ENCODE results near the gene ARHGAP27. TPM values are rescaled to one million over a fixed set of nuclear protein-coding genes. Genes with fewer than 3 reads are reported as not detected.

The ARHGAP27 gene
- total and polyA plus RNA-seq, 2 of the 13 experiments (the other 11 are each of a cell fraction or from before 2014, with no cell fraction given), result 15.5 to 18.9 TPM

DNA sequence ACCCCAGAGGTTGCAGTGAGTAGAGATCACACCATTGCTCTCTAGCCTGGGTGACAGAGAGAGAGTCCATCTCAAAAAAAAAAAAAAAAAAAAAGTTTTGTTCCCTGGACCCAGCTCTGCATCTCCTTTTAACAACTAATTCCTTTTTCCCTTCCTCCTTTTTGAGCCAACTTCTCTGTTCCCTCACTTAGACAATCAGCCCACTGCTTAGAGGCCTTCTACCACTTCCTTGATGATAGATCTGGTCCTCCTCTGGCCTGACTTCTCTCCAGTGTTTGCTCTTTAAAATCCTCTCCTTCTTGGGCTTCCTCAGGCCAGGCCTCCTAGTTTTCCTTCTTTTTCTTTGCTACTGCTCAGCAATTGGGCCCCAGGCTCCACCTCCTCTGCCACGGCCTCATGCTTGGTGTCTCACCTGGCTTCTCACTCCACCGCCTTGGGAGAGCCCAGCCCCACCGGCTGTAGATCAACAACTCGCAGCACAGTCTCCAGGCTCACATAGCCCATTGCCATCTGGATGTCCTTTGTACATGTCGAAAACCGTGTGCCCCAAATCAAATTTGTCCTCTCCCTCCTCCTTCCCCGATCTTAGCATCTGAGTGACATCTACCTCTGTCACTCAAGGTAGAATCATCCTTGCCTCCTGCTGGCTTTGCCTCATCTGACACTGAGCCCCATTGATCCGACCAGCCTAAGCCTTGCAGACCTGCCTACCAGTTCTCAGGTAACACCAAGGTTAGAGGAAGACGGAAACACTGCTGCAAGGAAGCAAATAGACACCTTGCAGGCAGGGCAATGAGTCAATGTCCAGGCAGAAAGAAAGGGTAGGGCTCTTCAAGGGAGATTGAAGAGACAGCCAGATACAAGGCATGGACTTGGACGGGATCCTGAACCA lies 17.4 kb downstream of the ARHGAP27 start:
- H3K27ac ChIP-seq (ENCODE audit: extremely low read length, insufficient read depth, low read length), result no peak overlapping the region
- FAIRE-seq, result no peak
- no peak overlapping the region for H3K4me3 ChIP-seq (replicated peaks in 1 of 3; ENCODE audit: insufficient read depth in 1 of 3, low read depth in 2 of 3, low read length in 3 of 3)
- H3K4me1 ChIP-seq (ENCODE audit: insufficient read depth, low read length), result peaks cover 25% of the 10 kb centered on the region
- no peak for ATAC-seq
- H3K9me3 ChIP-seq (ENCODE audit: low read length), result no peaks in the 10 kb centered on the region
- peaks cover 6% of the 10 kb centered on the region for H3K79me2 ChIP-seq (ENCODE audit: insufficient read depth, low read length)
- 89% methylated on average over 10 of the region's 10 CpGs for WGBS (ENCODE audit: low lambda C conversion rate)
- ChIA-PET POLR2A (interaction anchor here (0.8 kb wide), 1 partner anchor 10 kb away, joined by 3 read pairs; no protein-coding TSS in a partner anchor), CTCF (ENCODE audit: low intra/inter-chr PET ratio, low total read pairs) (no interaction called here)
- H3K4me2 ChIP-seq (ENCODE audit: low read depth, low read length), result no peak overlapping the region
- no peaks in the 10 kb centered on the region for H4K20me1 ChIP-seq (ENCODE audit: insufficient read depth, low read length)
- in situ Hi-C loops (cut with HindIII; ENCODE audit: extremely low pct_ligation_motif_present, low pct_unique_long_range_greater_than_20kb), result no loop called here
- DNase-seq (ENCODE audit: low spot score), result no peak
- intact Hi-C loops (cut with micrococcal nuclease; ENCODE audit: unreplicated experiment), result no loop called here
- H3K9ac ChIP-seq (ENCODE audit: insufficient read depth, low read depth, low read length), result no peak overlapping the region
- no peaks in the 10 kb centered on the region for H3K27me3 ChIP-seq (ENCODE audit: control insufficient read depth in 1 of 2, insufficient read depth in 2 of 2, low read length in 2 of 2)
- BruUV-seq (replicated peaks), result no TSS peak
- TF ChIP-seq NFE2L1 (CRISPR knock-in tag; IDR thresholded peaks at IDR 0.05; ENCODE audit: borderline replicate concordance) (no peak), ZNF773 (CRISPR knock-in tag; IDR thresholded peaks at IDR 0.05; ENCODE audit: borderline replicate concordance) (no peak), ZFP1 (CRISPR knock-in tag; IDR thresholded peaks at IDR 0.05) (no peak), POLR2A (IDR thresholded peaks at IDR 0.05; ENCODE audit: insufficient read depth in 1 of 2, low read depth in 2 of 2, low read length in 2 of 2) (no peak)
- TF ChIP-seq, protein P1, sequence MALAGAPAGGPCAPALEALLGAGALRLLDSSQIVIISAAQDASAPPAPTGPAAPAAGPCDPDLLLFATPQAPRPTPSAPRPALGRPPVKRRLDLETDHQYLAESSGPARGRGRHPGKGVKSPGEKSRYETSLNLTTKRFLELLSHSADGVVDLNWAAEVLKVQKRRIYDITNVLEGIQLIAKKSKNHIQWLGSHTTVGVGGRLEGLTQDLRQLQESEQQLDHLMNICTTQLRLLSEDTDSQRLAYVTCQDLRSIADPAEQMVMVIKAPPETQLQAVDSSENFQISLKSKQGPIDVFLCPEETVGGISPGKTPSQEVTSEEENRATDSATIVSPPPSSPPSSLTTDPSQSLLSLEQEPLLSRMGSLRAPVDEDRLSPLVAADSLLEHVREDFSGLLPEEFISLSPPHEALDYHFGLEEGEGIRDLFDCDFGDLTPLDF (CRISPR knock-in tag; IDR thresholded peaks at IDR 0.05), result no peak
- TF ChIP-seq, protein P2, sequence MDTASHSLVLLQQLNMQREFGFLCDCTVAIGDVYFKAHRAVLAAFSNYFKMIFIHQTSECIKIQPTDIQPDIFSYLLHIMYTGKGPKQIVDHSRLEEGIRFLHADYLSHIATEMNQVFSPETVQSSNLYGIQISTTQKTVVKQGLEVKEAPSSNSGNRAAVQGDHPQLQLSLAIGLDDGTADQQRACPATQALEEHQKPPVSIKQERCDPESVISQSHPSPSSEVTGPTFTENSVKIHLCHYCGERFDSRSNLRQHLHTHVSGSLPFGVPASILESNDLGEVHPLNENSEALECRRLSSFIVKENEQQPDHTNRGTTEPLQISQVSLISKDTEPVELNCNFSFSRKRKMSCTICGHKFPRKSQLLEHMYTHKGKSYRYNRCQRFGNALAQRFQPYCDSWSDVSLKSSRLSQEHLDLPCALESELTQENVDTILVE (CRISPR knock-in tag; IDR thresholded peaks at IDR 0.05), result no peak
- peaks cover 0 to 1% of the 10 kb centered on the region in 2 experiments; a peak in 3 of 5 replicates for H3K36me3 ChIP-seq (replicated peaks in 1 of 2; ENCODE audit: control insufficient read depth in 1 of 2, insufficient read depth in 2 of 2, low read length in 2 of 2)
- H2AFZ ChIP-seq (ENCODE audit: low read length), result no peak overlapping the region

All from HepG2 (cell line).